C4-2B (cell line): ENCODE data around the gene JAZF1.

Experiments used
- ZFX ChIP-seq: fragments of 450-650 bp; IDR thresholded peaks from 2 replicates; pipeline ENCODE4 v1.6.1; 2017
- TF ChIP-seq, protein P1 (sequence below): fragments of 450-650 bp; conservative IDR thresholded peaks from 2 replicates; pipeline ENCODE4 v1.5.1; 2017; ENCODE audit warnings: mild to moderate bottlenecking

GRCh38 chr7:28125431-28126409 is 54.9 kb downstream of the JAZF1 start:
- TF ChIP-seq, protein P1, sequence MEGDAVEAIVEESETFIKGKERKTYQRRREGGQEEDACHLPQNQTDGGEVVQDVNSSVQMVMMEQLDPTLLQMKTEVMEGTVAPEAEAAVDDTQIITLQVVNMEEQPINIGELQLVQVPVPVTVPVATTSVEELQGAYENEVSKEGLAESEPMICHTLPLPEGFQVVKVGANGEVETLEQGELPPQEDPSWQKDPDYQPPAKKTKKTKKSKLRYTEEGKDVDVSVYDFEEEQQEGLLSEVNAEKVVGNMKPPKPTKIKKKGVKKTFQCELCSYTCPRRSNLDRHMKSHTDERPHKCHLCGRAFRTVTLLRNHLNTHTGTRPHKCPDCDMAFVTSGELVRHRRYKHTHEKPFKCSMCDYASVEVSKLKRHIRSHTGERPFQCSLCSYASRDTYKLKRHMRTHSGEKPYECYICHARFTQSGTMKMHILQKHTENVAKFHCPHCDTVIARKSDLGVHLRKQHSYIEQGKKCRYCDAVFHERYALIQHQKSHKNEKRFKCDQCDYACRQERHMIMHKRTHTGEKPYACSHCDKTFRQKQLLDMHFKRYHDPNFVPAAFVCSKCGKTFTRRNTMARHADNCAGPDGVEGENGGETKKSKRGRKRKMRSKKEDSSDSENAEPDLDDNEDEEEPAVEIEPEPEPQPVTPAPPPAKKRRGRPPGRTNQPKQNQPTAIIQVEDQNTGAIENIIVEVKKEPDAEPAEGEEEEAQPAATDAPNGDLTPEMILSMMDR, result no peak
- TF ChIP-seq ZFX, result no peak
